HG03354 (cell line): ENCODE results near the gene GRIP2.

Source experiments
- ATAC-seq: cut with Tn5 transposase; IDR thresholded peaks from one replicate; pipeline ENCODE4 v1.9.1; 2021; ENCODE audit warnings: mild to moderate bottlenecking; ENCODE audit not compliant: unreplicated experiment, poor library complexity, severe bottlenecking

The GRIP2 gene

DNA sequence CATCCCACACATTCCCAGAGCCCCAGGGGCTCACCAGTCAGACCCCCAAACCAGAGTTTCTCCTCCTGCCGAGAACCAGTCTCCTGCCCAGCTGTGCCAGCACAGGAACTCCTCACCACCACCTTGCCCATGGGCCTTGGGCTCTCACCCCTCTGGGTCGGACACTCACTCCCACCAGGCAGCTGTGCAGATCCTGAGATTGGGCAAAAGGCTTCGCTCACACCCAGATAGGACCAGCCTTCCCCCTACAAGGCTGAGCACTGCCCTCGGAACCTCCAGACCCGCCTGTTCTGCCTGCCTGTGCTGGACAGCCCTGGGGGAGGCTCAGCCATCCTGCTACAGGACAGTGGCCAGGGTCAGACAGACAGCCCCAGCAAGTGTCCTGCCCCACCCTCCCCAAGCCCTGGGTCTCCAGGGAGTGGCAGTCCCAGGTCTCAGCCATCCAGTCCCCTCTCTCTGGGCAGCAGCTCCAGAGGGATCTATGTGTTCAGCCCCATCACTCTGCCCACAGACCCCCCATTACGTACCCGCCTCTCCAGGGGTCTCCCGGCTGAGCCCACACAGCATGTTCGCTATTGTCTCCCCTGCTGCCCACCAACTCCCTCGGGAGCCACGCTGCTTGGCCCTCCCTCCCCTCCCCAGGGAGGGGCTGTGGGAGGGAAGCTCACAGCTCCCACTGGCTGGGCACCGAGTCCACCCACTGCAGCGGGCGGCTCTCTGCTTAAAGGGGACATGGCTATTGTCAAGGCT, at the start of gene GRIP2:
Gene GRIP2 (minus strand): TSS at position 601 of the 750 bp plus-strand sequence. CDS start 34 bp downstream, at position 567.
- ATAC-seq: no peak

GRCh38 chr3:14588425-14589112, 48.4 kb upstream of the GRIP2 start:
- no peak for ATAC-seq

GRCh38 chr3:14587740-14588360, 47.7 kb upstream of the GRIP2 start:
- no peak for ATAC-seq

DNA sequence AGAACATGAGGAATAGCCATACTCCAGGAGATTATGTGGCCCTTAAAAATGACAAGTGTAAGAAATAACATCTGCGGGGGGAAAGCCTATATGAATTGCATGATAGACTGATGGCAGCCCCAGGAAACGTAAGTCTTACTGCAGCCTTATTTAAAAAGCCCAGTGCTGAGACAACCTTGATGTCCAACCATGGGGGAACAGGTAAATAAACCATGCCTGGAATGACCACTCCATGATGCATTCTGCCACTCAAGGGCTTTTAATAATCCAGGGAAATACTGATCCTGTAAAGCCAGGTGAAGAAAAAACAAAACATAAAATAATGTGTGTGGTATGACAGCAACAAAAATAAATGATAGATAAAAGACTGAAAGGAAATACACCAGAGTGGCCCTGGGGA, 46.5 kb upstream of the GRIP2 start:
- no peak for ATAC-seq

GRCh38 chr3:14583548-14584091, 43.5 kb upstream of the GRIP2 start:
- no peak for ATAC-seq

DNA sequence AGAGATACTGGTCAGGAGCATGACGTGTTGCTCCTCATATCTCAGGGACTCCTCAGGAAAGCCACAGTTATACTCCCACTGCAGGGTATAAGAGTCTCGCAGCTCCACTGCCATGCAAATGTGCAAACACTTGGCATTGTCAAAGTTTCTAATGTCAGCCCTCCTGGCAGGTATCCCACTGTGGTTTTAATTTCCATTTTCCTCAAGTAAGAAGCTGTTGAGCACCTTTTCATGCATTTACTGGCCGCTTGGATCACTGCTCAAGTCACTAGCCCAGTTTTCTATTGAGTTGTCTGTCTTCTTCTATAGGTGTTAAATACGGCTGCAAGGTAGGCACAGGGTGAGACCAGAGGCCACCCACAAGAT, 41.9 kb upstream of the GRIP2 start:
- no peak for ATAC-seq

DNA sequence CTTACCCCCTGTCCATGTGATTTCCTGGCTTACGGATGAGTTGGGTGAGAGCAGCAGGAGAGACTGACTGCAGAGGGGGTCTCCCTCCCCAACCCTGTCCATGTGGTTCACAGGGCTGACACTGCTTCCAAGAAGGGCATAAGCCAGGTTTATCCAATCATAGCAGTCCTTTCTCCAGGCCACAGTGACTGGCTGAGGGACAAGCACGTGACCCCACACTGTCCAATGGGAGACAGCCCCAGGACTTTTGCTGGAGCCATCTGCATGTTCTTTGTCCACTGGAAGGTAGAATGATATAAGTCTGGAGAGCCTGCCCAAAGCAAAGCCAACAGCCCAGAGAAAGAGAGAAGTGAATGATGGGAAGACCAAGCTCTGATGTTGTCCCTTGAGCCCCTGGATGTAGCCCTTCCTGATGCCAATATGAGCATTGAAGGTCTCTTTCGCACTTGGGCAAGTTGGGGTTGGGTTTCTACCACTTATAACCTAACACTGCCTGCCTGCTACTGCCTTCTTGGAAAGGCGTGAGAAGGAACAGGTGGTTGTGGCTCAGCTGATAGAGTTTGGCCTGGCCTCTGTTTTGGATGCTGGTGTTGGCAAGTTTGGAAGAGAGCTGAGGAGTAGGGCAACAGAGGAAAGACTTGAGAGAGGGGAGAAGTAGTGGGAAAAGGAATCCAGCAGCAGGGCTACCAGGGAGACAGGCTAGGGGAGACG, 41.3 kb upstream of the GRIP2 start:
- ATAC-seq: no peak

GRCh38 chr3:14577897-14578296, 37.8 kb upstream of the GRIP2 start:
- ATAC-seq: no peak

- ATAC-seq: no peak
Measured at GRCh38 chr3:14576163-14576562, 36.0 kb upstream of the GRIP2 start.

- no peak for ATAC-seq
Measured at GRCh38 chr3:14574183-14574582, 34.0 kb upstream of the GRIP2 start.

DNA sequence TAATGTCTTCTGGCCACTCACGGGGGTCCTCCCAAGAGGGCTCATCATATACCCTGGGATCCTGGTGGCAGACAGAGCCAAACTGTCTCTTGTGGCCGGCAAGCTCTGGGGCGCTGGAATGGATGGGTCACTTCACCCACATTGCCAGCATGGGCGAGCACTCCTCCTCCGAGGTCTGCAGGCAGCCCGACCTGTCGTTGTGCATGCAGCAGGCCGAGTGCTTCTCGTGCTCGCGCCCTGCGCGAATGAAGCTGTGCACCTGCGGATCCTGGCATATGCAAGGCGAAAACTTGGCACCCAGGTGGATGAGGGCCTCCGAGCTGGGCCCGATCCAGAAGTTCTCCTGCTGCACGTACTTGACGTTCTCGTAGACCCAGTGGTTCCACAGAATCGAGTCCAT, 33.6 kb upstream of the GRIP2 start:
- no peak for ATAC-seq

- no peak for ATAC-seq
Measured at GRCh38 chr3:14570864-14571263, 30.7 kb upstream of the GRIP2 start.

- ATAC-seq: no peak
Measured at GRCh38 chr3:14570089-14570488, 29.9 kb upstream of the GRIP2 start.

GRCh38 chr3:14569474-14570000, 29.4 kb upstream of the GRIP2 start:
- no peak for ATAC-seq

- no peak for ATAC-seq
Measured at GRCh38 chr3:14568269-14568668, 28.1 kb upstream of the GRIP2 start.

DNA sequence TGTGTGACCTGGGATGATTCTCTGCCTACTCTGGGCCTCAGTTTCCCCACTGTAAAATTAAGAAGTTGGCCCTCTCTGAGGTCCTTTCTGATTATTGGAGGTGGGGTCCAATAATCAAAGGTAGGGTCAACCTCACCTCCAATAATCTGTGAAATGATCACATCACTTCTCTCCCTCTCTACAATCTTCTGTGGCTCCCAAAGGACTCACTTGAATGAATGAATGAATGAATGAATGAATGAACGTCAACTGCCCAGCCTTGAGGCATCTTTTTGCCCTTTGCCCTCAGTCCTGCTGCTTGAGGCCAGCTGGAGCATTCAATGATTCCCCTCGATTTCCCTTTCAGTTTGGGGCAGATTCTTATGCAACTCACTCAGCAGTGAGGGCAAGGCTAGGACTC, 26.7 kb upstream of the GRIP2 start:
- ATAC-seq: no peak

- ATAC-seq: no peak
Measured at GRCh38 chr3:14565868-14566588, 25.9 kb upstream of the GRIP2 start.

DNA sequence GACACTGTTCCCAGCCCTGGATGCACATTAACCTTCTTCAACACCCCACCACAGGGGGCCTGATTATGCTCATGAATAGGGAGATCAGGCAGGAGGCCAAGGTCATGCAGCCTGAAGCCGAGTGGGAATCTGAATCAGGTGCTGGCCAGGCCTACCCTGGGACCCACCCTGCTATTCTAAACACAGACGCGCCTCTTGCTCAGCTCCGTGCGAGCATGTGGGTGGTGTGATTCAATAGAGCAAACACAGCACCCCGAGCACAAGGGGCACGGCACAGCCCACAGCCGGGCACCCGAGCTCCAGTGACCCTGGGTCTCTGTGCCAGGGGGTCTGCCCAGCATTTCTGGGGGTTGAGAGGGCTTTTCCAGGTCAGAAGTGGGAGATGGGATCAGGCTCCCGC, 24.6 kb upstream of the GRIP2 start:
- ATAC-seq: no peak

- ATAC-seq: no peak
Measured at GRCh38 chr3:14563946-14564539, 23.9 kb upstream of the GRIP2 start.
